ENCODE measurements around the gene PLCXD1. TPM values are rescaled to one million over a fixed set of nuclear protein-coding genes. Genes with fewer than 3 reads are reported as not detected.
"Not testable (repeated sequence)": the region's sequence is repeated elsewhere in the genome, so short reads cannot be mapped to it uniquely, and the experiment has no call there.

Gene PLCXD1
- total and polyA plus RNA-seq, 8 donors, result 17.0 to 58.2 (median 36.7) TPM

DNA sequence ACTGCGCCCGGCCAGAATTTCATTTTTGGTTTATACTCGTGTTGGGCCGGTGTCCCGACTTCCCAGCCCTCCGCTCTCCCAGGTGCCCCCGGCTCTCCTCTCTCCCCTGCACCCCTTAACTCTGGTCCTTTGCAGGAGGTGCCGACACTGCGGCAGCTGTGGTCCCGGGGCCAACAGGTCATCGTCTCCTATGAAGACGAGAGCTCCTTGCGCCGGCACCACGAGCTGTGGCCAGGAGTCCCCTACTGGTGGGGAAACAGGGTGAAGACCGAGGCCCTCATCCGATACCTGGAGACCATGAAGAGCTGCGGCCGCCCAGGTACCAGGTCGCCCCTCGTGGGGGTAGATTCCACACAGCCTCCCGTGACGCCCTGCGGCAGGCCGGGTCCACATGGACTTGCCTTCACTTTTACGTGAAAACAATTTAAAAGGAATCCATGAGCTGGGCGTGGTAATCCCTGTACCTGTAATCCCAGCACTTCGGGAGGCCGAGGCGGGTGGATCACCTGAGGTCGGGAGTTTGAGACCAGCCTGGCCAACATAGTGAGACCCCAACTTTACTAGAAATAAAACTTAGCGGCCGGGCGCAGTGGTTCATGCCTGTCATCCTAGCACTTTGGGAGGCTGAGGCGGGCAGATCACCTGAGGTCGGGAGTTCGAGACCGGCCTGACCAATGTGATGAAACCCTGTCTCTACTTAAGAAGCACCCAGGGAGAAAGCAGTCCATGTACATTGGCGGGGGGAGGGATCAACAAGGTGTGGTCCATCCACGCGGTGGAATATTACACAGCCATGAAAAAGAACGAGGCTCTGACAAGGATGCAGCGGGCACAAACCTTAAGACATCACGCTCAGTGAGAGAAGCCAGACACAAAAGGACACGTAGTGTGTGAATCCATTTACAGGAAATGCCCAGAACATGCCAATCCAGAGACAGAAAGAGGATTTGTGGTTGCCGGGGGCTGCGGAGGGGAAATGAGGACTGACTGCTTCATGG lies 12.0 kb downstream of the PLCXD1 start:
- H3K9me3 ChIP-seq, result peaks cover 0 to 5% of the 10 kb centered on the region in 2 donors
- H3K27me3 ChIP-seq, result no peaks in the 10 kb centered on the region
- ATAC-seq (no peak), DNase-seq (peak in 2 of 4 donors; percentile 30 to 68)
- intact Hi-C loops (cut with DNase I), result no loop called here
- no peak overlapping the region for H3K4me3 ChIP-seq
- H3K4me1 ChIP-seq, result no peaks in the 10 kb centered on the region
- TF ChIP-seq, protein P1, sequence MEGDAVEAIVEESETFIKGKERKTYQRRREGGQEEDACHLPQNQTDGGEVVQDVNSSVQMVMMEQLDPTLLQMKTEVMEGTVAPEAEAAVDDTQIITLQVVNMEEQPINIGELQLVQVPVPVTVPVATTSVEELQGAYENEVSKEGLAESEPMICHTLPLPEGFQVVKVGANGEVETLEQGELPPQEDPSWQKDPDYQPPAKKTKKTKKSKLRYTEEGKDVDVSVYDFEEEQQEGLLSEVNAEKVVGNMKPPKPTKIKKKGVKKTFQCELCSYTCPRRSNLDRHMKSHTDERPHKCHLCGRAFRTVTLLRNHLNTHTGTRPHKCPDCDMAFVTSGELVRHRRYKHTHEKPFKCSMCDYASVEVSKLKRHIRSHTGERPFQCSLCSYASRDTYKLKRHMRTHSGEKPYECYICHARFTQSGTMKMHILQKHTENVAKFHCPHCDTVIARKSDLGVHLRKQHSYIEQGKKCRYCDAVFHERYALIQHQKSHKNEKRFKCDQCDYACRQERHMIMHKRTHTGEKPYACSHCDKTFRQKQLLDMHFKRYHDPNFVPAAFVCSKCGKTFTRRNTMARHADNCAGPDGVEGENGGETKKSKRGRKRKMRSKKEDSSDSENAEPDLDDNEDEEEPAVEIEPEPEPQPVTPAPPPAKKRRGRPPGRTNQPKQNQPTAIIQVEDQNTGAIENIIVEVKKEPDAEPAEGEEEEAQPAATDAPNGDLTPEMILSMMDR (IDR thresholded peaks at IDR 0.05), result no peak
- peaks cover 0 to 81% of the 10 kb centered on the region in 2 donors for H3K36me3 ChIP-seq
- no peak overlapping the region for H3K27ac ChIP-seq

DNA sequence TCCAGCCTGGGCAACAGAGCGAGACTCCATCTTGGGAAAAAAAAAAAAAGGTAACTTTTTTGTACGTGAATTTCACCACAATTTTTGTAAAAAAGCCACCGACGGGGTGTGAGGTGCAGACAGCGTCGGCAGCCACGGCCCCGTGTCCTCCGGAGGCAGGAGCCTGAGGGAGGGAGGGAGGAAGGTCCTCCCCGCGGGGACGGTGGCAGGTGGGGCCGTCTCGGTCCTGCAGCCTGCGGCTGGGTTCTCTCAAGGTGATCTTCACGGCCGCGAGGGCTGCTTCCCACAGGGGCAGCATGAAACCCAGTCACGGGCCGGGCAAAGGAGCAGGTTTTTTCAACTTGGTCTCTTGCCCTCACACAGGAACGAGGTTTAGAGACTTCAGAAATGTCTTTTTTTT lies 14.0 kb downstream of the PLCXD1 start:
- TF ChIP-seq, protein P1 (IDR thresholded peaks at IDR 0.05), result no peak
- Histone ChIP-seq H3K4me3 (no peak overlapping the region), H3K27ac (no peak overlapping the region), H3K36me3 (peaks cover 0 to 72% of the 10 kb centered on the region in 2 donors), H3K9me3 (peaks cover 0 to 5% of the 10 kb centered on the region in 2 donors), H3K27me3 (no peaks in the 10 kb centered on the region), H3K4me1 (no peaks in the 10 kb centered on the region)
- intact Hi-C loops (cut with DNase I), result no loop called here
- peak in 2 of 4 donors; percentile 10 to 61 for DNase-seq
- ATAC-seq, result no peak

DNA sequence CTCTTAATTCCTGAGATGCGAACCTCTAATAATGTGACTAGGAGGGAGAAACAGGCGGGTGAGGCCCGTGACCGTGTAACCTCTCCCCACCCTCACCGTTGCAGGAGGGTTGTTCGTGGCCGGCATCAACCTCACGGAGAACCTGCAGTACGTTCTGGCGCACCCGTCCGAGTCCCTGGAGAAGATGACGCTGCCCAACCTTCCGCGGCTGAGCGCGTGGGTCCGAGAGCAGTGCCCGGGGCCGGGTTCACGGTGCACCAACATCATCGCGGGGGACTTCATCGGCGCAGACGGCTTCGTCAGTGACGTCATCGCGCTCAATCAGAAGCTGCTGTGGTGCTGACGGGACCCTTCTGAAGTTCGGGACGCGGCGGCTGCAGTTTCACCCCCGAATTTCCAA lies 17.8 kb downstream of the PLCXD1 start:
- H3K27me3 ChIP-seq, result no peaks in the 10 kb centered on the region
- no peaks in the 10 kb centered on the region for H3K4me1 ChIP-seq
- H3K27ac ChIP-seq, result no peak overlapping the region
- peak in 2 of 4 donors; percentile 24 to 75 for DNase-seq
- ATAC-seq, result no peak
- intact Hi-C loops (cut with DNase I), result no loop called here
- no peak overlapping the region for H3K4me3 ChIP-seq
- H3K36me3 ChIP-seq, result peaks cover 0 to 68% of the 10 kb centered on the region in 2 donors
- H3K9me3 ChIP-seq, result no peaks in the 10 kb centered on the region
- TF ChIP-seq, protein P1 (IDR thresholded peaks at IDR 0.05), result no peak

DNA sequence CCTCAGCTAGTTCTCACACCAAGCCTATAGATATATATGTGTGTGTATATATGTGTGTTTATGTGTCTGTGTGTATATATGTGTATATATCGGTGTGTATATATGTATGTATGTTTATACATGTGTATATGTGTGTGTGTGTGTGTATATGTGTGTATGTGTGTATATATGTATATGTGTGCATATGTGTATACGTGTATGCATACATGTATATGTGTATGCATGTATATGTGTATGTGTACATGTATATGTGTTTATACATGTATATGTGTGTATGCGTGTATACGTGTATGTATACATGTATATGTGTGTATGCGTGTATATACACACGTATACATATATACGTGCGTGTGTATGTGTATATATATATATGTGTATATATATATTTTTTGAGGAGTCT lies 19.2 kb downstream of the PLCXD1 start:
- peaks cover 0 to 70% of the 10 kb centered on the region in 2 donors for H3K36me3 ChIP-seq

DNA sequence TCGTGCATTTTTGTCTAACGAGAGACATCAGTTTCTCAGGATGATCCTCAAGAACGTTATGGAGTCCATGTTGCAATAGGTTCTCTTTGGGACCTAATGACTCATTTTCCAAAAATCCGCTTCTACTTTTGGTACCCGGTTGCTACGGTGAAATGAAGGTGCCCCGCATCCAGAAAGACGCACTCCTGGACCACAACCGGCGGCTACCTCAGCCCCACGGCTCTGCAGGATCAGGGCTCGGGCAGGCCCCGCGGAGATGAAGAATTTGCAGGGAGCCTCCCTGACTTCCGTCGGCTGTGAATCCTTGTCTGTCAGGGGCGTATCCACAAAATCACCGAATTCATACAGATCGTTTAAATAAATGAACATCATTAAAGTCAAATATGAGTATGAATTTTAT lies 21.8 kb downstream of the PLCXD1 start:
- intact Hi-C loops (cut with DNase I), result no loop called here
- DNase-seq, result peak in 2 of 4 donors; percentile 8 to 34
- Histone ChIP-seq H3K27ac (no peak overlapping the region), H3K4me1 (no peaks in the 10 kb centered on the region), H3K4me3 (no peak overlapping the region), H3K27me3 (no peaks in the 10 kb centered on the region), H3K36me3 (peaks cover 0 to 85% of the 10 kb centered on the region in 2 donors), H3K9me3 (no peaks in the 10 kb centered on the region)
- ATAC-seq, result no peak
- TF ChIP-seq, protein P1 (IDR thresholded peaks at IDR 0.05), result no peak

More for the DNA sequence above, 19.2 kb downstream of the PLCXD1 start:
- no peaks in the 10 kb centered on the region for H3K9me3 ChIP-seq
- no peak for ATAC-seq
- no peak overlapping the region for H3K27ac ChIP-seq
- H3K27me3 ChIP-seq, result no peaks in the 10 kb centered on the region
- H3K4me1 ChIP-seq, result no peaks in the 10 kb centered on the region
- DNase-seq, result no peak
- TF ChIP-seq, protein P1 (IDR thresholded peaks at IDR 0.05), result no peak
- intact Hi-C loops (cut with DNase I), result no loop called here
- no peak overlapping the region for H3K4me3 ChIP-seq

DNA sequence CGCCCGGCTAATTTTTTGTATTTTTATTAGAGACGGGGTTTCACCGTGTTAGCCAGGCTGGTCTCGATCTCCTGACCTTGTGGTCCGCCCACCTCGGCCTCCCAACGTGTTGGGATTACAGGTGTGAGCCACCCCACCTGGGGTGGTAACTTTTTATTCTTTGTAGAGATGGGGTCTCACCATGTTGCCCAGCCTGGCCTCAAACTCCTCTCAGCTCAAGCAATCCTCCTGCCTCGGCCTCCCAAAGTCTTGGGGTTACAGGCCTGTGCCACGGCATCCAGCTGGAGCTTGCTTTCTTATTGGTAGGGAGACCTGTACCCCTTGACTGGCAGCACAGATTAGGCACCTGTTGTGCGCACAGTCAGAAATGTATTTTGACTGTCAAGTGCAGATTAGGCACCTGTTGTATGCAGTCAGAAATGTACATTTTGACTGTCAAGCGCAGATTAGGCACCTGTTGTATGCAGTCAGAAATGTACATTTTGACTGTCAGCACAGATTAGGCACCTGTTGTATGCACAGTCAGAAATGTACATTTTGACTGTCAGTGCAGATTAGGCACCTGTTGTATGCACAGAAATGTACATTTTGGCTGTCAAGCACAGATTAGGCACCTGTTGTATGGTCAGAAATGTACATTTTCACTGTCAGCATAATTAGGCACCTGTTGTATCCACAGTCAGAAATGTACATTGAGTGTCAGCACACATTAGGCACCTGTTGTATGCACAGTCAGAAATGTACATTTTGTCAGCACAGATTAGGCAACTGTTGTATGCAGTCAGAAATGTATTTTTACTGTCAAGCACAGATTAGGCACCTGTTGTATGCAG lies 24.8 kb downstream of the PLCXD1 start:
- H3K4me1 ChIP-seq; H3K4me3 ChIP-seq; H3K27me3 ChIP-seq; ATAC-seq; intact Hi-C loops (cut with DNase I); H3K9me3 ChIP-seq; H3K27ac ChIP-seq: not testable (repeated sequence)
- DNase-seq, result peak in 2 of 4 donors; percentile 19 to 37
- peaks cover 0 to 92% of the 10 kb centered on the region in 2 donors for H3K36me3 ChIP-seq

DNA sequence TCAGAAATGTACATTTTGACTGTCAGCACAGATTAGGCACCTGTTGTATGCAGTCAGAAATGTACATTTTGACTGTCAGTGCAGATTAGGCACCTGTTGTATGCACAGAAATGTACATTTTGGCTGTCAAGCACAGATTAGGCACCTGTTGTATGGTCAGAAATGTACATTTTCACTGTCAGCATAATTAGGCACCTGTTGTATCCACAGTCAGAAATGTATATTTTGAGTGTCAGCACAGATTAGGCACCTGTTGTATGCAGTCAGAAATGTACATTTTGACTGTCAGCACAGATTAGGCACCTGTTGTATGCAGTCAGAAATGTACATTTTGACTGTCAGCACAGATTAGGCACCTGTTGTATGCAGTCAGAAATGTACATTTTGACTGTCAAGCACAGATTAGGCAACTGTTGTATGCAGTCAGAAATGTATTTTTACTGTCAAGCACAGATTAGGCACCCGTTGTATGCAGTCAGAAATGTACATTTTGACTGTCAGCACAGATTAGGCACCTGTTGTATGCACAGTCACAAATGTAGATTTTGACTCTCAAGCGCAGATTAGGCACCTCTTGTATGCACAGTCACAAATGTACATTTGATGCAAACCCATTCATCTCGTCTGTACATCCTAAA lies 25.6 kb downstream of the PLCXD1 start:
- H3K9me3 ChIP-seq; intact Hi-C loops (cut with DNase I); DNase-seq; H3K27ac ChIP-seq; H3K4me1 ChIP-seq; ATAC-seq; H3K27me3 ChIP-seq; H3K4me3 ChIP-seq: not testable (repeated sequence)
- H3K36me3 ChIP-seq, result peaks cover 0 to 92% of the 10 kb centered on the region in 2 donors
